WERI-Rb-1 (cell line): Measurements from ENCODE around the gene TAF8.
"Not testable (repeated sequence)": the region's sequence is repeated elsewhere in the genome, so short reads cannot be mapped to it uniquely, and the experiment has no call there.

Experiments
- DNase-seq: peaks from one replicate; pipeline ENCODE4 v3.0.0-alpha.2; 2020
- H3K27ac ChIP-seq: fragments of 250-450 bp; sonication (Bioruptor Pico); 2 replicates; pipeline ENCODE4 v1.5.1; 2020; ENCODE audit warnings: mild to moderate bottlenecking, moderate library complexity
- H3K27me3 ChIP-seq: fragments of 250-450 bp; sonication (Bioruptor Pico); 2 replicates; pipeline ENCODE4 v1.5.1; 2021; ENCODE audit warnings: mild to moderate bottlenecking, low read depth, moderate library complexity; ENCODE audit not compliant: insufficient read depth, severe bottlenecking
- H3K36me3 ChIP-seq: fragments of 250-450 bp; sonication (Bioruptor Pico); 2 replicates; pipeline ENCODE4 v1.5.1; 2020; ENCODE audit warnings: mild to moderate bottlenecking, moderate library complexity
- H3K4me3 ChIP-seq: 2 replicates; pipeline ENCODE4 v1.5.1; 2011; ENCODE audit warnings: low read depth, mild to moderate bottlenecking, control low read depth, low read length
- H3K9me3 ChIP-seq: fragments of 250-450 bp; sonication (Bioruptor Pico); 2 replicates; pipeline ENCODE4 v1.5.1; 2021; ENCODE audit warnings: mild to moderate bottlenecking, moderate library complexity; ENCODE audit not compliant: severe bottlenecking
- TF ChIP-seq, protein P1 (sequence below): IDR thresholded peaks from 2 replicates; pipeline ENCODE4 v1.5.1; 2011; ENCODE audit warnings: low read depth, mild to moderate bottlenecking, control low read depth, inconsistent platforms, low read length

Gene TAF8

DNA sequence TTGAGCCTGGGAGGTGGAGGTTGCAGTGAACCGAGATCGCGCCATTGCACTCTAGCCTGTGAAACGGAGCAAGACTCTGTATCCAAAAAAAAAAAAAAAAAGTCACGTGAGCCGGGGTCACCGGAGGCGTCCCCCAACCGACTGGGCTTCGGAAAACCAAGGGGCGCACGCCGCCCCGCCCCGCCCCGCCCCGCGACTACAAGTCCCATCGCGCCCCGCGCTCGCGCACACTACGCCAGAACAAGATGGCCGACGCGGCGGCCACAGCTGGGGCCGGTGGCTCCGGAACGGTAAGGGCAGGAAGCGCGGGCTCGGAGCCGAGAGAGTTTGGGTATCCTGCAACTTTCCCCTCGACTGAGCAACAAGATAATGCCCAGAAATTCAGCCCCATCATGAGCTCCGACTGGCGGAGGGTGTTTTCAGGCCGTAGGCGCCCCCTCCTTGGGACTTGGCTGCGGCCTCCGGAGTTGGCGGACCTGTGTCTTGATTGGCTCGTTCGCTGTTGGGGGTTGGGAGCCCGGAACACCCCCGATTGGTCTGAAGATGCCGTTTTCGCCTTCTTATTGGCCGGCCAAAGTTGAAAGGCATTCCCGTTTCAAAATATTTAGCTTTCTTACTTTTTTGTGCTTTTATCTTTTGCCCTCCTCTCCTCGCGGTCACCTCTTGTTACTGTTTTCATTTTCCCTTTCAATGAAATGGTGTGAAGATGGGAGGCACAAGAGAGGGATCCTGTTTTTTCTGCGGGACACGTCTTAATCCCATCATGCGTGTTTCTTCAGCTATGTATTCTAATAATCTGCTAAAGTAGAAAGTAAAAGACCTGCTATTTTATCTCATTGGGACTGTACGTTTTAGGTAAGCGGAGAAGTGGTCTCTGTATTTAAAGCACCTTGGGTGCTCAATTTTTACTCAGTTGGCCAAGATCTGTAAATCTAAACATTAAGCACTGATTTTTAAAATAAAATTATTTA is at the start of gene TAF8:
TAF8 (plus strand) TSS at position 228 of the 971 bp plus-strand sequence; CDS start at position 246, 18 bp downstream.
- DNase-seq = peak; percentile 97
- Histone ChIP-seq H3K4me3 (peak within 1 kb of the TSS; percentile 85), H3K27me3 (peaks cover 3% of the 10 kb centered on the region), H3K9me3 (no peaks in the 10 kb centered on the region), H3K27ac (peak within 1 kb of the TSS; percentile 96), H3K36me3 (peaks cover 36% of the 10 kb centered on the region)
- TF ChIP-seq, protein P1, sequence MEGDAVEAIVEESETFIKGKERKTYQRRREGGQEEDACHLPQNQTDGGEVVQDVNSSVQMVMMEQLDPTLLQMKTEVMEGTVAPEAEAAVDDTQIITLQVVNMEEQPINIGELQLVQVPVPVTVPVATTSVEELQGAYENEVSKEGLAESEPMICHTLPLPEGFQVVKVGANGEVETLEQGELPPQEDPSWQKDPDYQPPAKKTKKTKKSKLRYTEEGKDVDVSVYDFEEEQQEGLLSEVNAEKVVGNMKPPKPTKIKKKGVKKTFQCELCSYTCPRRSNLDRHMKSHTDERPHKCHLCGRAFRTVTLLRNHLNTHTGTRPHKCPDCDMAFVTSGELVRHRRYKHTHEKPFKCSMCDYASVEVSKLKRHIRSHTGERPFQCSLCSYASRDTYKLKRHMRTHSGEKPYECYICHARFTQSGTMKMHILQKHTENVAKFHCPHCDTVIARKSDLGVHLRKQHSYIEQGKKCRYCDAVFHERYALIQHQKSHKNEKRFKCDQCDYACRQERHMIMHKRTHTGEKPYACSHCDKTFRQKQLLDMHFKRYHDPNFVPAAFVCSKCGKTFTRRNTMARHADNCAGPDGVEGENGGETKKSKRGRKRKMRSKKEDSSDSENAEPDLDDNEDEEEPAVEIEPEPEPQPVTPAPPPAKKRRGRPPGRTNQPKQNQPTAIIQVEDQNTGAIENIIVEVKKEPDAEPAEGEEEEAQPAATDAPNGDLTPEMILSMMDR = no peak

DNA sequence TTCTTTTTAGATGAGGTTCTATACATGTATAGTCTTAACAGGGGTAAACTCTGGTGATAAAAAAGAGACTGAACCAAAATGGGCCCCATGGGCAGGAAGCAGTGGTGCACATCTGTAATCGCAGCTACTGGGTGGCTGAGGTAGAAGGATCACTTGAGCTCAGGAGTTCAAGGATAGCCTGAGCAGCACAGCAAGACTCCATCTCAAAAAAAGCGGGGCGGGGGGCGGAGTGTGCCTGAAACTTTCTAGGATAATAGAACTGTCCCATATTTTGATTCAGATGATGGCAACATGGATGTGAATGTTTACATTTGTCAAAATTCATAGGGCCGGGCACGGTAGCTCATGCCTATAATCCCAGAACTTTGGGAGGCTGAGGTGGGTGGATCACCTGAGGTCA is 48.8 kb upstream of the TAF8 start:
- H3K36me3 ChIP-seq = no peaks in the 10 kb centered on the region
- H3K4me3 ChIP-seq = no peak overlapping the region
- no peaks in the 10 kb centered on the region for H3K27me3 ChIP-seq
- no peak overlapping the region for H3K27ac ChIP-seq
- TF ChIP-seq, protein P1 = no peak
- DNase-seq = no peak
- H3K9me3 ChIP-seq = peaks cover 6% of the 10 kb centered on the region

GRCh38 chr6:42003658-42004057 is 46.7 kb upstream of the TAF8 start:
- H3K36me3 ChIP-seq, H3K27ac ChIP-seq, H3K9me3 ChIP-seq, H3K4me3 ChIP-seq, DNase-seq, H3K27me3 ChIP-seq: not testable (repeated sequence)

- Histone ChIP-seq H3K27me3 (no peaks in the 10 kb centered on the region), H3K36me3 (no peaks in the 10 kb centered on the region), H3K27ac (no peak overlapping the region), H3K4me3 (no peak overlapping the region), H3K9me3 (peaks cover 6% of the 10 kb centered on the region)
- DNase-seq = no peak
- TF ChIP-seq, protein P1 = no peak
These were observed 42.8 kb upstream of the TAF8 start for GRCh38 chr6:42007286-42008137.

- not testable (repeated sequence) for H3K36me3 ChIP-seq, H3K27me3 ChIP-seq, DNase-seq, H3K27ac ChIP-seq, H3K4me3 ChIP-seq, H3K9me3 ChIP-seq
These were observed 42.2 kb upstream of the TAF8 start for GRCh38 chr6:42008138-42008528.

GRCh38 chr6:42009844-42010184 is 40.5 kb upstream of the TAF8 start:
- TF ChIP-seq, protein P1 = no peak

More at GRCh38 chr6:42009844-42010184, 40.5 kb upstream of the TAF8 start:
- H3K27me3 ChIP-seq = no peaks in the 10 kb centered on the region
- H3K9me3 ChIP-seq = no peaks in the 10 kb centered on the region
- DNase-seq = no peak
- H3K4me3 ChIP-seq = no peak overlapping the region
- H3K27ac ChIP-seq = peak overlapping the region; percentile 59
- H3K36me3 ChIP-seq = no peaks in the 10 kb centered on the region
